ENCODE data around the gene KIF18A.

KIF18A gene

DNA sequence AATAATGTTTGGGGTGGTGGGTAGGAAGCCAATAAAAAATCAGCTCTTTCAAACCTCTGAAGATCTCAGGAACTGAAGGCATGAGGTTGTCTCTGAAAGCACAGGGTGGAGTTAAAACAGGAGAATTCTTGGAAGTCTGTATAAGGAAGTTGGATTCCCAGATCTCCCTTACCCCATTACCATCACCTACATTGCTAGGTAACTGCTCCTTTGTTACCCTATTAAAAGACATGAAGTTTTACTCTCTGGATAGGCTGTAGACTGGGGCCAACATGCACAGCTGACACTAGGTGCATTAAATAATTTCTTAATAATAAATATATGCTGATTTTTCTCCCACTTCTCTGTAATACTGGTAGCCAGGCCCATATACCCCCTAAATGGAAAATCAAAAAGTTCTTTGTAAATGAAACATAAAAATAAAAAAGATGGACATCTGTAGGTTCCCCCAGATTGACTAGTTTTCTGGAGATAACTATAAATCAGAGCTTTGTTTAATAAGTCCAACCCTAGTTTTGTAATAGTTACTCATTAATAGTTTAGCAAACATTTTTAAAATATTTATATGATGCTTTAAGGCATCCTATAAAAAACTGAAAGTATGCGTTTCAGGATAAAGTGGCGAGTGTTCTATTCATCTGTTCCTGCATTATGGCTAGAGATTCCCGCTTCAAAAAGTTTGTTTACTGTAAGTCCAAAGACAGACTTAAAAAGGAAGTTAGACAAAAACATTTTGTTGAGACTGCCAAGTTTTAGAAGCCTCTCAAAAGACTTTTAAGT lies 63.8 kb downstream of the KIF18A start:
- DNase-seq (ENCODE audit: low spot score): no peak

DNA sequence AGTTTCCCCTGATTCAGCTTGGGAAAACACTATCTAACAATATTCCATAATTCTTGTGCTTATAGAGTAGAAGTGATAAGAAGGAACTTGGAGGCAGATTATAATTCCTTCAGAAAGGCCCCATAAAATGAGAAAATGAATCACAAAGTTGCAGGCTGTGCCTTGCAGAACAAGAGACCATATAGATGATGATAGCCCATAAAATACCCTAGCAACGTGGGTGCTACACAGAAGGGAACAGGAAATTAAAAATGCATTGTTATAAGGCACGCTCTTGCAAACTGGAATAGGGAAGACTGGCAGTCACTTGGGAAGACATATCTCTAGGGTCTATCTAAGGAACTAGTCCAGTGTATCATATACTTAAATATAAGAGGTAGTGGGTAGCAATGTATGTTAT lies 67.6 kb downstream of the KIF18A start:
- no peak for DNase-seq (ENCODE audit: low spot score)

DNA sequence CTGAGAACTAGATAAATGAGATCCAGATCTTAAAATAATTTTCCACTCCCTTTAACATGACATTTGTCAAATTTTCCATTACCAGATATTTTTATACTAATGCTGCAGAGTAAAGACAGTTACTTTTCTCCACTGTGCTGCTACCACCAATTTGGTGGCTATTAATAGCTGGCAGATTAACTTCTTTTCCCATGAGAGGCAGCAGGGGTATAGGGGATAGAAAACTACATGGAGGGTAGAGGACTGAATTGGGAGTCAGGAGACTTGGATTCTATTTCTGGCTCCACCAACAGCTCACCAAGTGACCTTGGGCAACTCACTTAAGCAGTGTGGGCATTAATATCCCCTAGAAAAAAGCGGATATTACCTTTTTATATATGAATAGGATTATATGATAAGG lies 69.2 kb downstream of the KIF18A start:
- no peak for DNase-seq (ENCODE audit: low spot score)

DNA sequence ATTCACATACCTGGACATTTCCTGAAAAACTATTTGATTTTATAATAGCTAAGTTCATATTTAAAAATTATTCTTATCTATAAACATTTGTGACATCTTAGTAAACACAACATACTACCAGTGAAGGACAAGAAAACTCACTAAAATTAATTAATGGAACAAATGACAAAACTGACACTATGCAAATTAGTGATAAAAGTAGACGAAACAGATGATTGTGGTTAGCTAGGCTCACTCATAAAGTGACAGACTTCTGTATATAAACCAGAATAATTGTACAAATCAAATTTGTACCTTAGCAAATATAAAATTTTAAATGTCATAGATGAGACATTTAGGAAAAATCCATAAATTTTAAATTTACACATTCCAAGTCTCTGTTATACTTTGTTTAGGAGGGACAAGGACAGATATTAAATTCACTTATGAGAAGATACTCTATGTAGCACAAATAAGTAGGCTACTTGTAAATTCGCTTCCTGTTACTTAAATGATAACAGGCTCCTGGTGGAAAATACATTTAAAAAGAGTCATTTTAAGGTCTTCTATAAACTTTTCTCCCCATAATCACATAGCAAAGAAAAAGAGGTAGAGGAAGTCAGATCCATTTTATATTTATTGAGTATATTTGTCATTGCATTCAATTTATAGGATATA lies 81.2 kb downstream of the KIF18A start:
- DNase-seq (ENCODE audit: low spot score): no peak

DNA sequence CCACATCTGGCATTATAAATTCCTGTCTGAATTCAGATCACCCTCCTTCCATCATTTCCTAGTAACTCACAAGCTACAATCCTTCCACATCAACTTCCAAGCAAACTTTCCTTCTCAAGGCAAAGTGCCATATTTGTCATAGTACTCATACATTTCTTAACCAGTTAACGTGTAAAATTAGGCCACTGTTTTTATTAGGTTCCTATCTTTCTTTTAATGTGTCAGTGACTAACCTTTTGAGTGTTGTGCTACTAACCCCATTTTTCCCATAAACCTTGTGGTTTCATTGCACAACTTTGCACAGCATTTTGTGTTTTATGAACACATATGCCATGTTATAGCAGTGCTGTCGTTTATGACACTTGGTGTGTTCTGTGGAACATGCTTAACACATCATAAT lies 90.1 kb downstream of the KIF18A start:
- DNase-seq (ENCODE audit: low spot score): no peak

DNA sequence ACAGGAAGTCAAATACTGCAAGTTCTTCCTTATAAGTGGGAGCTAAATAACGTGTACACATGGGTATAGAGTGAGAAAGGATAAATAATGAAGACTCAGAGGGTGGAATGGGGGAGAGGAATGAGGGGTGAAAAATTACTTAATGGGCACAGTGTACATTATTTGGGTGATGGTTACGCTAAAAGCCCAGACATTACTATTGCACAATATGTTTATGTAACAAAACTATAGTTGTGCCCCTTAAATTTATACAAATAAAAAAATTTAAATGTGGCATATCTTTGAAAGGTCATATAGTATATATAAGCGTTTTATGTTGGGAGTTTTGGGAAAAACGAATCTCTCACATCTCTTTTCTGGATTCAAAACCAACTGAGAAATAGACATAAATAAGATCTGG lies 96.1 kb downstream of the KIF18A start:
- no peak for DNase-seq (ENCODE audit: low spot score)

DNA sequence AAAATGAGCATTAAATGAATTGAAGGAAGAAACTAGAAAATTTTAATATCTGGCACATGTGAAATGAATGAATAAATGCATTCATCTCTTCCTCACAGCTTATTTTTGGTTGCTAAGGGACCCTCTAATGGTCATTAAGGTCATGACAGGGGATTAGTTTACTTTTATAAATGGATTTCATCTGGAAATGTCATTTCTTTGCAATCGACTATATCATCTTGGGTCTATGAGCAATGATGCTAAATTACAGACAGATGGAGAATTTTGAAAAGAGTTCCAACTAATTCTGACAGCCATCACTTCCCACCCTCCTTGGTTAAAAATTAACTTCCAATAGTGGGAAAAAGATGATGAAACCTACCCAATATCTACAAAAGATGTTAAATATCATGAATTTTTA lies 98.0 kb downstream of the KIF18A start:
- no peak for DNase-seq (ENCODE audit: low spot score)

DNA sequence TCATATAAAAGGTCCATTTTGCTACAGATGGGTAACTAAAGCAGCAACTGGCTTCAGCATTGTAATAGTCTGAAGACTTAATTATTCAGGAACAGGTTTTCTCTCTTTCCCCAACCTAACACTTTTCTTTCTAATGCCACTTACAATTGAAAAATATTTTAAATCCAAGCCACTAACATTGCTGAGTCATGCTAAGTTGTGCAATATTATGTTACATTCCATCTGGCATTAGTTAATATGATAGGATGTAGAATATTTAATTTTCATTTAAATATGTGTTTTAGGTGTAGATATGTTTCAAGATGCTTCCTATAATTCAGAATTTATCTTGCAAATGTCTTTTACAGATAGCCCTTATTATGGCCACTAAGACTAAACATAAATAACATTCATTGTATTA lies 98.6 kb downstream of the KIF18A start:
- no peak for DNase-seq (ENCODE audit: low spot score)

DNA sequence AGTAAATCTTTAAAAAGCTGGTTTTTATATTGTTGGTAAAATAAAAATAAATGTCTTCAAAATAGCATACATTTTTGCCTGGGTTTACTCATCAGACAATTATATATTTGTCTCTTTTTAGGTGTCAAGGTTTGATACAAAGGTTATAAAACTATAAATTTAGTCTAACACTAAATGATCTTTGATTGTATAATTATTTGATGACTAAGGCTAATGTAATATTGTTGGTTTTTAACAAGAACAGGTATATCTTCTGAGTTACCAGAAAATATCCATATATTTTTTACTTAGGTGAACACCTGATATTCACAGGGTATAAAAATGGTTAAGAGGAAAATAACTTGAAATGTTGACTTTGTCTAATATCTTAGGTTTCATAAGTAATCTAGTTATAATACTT lies 104.3 kb downstream of the KIF18A start:
- DNase-seq (ENCODE audit: low spot score): no peak

DNA sequence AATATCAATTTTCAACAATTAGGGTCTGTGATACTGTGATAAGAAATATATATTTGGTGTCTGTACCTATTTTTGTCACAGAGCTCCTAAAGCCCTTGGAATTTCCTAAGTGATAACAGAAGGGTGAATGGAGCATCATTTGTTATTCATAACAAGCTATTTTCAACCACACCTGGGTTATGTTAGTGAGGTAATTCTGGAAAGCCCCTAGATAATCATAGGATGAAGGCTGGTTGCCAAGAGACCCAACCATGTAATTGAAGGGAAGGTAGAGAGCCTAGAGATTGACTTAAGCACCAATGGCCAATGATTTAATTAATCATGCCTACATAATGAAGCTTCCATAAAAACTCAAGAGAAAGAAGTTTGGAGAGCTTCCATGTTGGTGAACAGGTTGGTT lies 109.4 kb downstream of the KIF18A start:
- no peak for DNase-seq (ENCODE audit: low spot score)

DNA sequence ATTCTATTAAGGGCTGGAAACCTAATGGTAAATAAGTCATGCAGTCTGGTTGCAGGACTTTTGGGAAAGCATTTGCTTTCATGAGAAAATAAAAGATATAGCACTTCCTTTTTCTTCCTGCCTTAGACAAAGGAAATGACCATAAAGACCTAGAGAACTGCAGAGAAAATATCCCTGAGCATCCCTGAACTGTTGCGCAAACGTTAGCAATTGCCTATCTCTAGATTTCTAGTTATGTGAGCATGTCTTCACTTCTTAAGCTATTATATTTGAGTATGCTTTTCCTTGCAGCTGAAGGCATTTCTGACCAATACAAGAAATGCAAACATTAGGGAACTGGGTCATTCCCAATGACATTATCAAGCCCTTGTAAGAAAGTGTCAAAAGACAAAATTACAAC lies 110.6 kb downstream of the KIF18A start:
- DNase-seq (ENCODE audit: low spot score): no peak

DNA sequence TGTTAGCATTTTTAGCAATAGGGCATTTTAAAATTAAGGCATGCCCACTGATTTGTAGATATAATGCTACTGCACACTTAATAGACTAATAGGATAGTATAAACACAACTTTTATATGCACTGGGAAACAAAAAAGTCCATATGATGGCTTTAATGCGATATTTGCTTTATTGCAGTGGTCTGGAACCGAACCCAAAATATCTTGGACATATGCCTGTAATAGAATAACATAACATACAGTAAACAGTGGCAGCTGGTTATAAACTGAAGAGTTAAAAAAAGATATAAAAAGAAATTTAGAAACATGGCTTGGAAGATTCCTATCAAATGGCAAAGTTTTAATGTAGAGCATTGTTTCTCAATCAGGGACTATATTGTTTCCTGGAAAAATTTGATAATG lies 111.9 kb downstream of the KIF18A start:
- DNase-seq (ENCODE audit: low spot score): no peak

DNA sequence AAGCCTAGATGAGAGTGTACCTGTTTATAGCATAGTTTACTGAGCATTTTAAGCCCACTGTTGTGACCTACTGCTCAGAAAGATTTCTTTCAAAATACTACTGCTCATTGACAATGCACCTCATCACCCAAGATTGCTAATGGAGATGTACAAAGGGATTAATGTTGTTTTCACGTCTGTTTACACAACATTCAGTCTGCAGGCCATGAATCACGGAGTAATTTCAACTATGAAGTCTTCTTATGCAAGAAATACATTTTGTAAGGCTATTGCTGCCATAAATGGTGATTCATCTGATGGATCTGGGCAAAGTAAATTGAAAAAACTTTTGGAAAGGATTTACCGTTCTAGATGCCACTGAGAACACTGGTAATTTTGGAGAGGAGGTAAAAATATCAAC lies 112.9 kb downstream of the KIF18A start:
- no peak for DNase-seq (ENCODE audit: low spot score)

DNA sequence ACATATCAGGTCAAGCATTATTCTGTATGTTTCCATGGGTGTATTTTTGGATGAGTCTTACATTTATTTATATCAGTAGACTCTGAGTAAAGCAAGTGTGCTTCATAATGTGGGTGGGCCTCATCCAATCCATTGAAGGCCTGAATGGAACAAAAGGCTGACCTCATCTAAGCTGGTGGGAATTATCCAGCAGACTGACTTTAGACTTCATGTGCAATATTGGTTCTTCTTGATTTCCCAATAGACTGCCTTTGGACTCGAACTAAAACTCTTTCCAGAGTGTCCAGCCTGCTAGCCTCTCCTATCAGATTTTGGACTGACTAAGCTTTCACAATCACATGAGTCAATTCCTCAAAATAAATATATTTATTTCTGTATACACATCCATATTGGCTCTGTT lies 116.2 kb downstream of the KIF18A start:
- no peak for DNase-seq (ENCODE audit: low spot score)

DNA sequence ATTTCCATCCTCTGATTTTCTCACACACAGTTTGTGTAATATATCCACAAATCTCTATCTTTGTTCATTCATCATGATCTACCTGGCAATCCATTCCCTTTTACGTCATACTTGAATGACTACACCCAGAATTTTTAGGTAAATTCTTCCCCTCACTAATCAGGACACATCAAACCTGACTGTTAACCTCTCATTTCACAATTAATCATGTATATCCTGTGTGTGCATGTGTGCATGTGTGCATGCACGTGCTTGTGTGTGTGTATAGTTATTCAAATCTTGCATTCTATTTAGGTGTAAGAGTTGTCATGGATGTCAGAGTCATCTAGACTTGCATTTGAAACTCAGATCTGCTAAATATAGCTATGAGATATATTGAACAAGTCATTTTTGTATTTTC lies 130.4 kb downstream of the KIF18A start:
- DNase-seq (ENCODE audit: low spot score): no peak

DNA sequence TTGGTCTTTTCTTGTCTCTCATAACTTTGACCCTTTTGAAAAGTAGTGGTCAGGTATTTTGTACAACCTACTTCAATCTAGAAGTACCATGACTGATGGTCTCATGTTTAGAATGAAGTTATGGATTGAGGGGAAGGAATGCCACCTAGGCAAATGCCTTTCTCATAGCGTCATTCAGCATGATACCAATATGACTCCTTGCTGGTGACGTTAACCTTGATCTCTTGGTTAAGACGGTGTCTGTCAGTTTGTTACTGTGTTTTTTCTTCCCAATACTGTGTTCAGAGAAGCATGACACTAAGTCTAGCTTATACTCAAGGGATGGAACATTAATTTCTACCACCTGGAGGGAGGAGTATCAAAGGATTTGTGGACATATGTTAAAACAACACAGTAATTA lies 130.9 kb downstream of the KIF18A start:
- no peak for DNase-seq (ENCODE audit: low spot score)

DNA sequence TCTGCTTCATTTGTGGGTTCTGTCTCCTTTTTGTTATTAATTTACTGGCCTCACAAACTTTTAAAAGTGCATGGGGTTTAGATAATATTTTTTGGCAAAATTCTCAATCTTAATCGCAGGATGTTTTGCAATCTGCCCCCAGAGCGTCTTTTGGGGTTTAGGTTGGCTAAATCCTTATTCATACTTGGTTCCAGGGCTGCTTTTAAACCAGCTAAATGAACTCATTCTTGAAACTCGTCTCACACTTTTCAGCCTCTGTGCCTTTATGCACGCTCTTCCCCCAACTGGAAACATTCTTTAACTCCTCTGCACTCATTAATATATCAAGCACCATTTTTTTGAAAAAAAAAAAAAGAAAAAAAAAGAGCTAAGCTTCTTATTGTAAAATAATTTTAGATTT lies 131.7 kb downstream of the KIF18A start:
- no peak for DNase-seq (ENCODE audit: low spot score)

DNA sequence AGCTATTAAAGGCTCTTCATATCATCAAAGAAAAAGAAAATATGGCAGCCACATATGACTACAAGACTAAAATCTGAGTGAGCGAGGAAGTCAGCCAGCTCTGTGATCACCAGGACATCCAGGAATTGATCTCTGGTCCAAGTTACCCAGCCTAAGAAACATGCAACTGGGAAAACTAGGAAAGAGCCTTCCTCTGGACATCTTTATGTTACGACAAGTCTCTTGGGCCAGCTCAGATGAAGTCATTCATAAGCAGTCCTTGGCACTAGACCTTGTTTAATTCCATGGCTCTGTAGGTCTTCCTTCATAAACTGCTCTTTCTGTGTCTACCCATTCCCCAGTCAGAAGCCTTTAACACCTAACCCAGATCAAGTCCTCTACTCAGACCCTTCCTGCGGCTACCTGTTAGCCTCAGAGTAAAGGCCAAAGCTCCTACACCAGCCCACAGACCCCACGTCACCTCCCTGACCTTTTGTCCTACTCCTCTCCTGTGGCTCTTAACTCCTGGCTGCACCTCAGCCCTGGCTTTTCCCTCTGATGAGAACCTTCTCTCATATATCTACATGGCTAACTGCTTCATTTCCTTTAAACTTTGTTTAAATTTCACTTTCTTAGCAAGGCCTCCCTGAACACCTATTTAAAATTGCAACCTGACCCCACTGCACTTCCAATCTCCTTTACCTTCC lies 134.0 kb downstream of the KIF18A start:
- peak; percentile 2 for DNase-seq (ENCODE audit: low spot score)

DNA sequence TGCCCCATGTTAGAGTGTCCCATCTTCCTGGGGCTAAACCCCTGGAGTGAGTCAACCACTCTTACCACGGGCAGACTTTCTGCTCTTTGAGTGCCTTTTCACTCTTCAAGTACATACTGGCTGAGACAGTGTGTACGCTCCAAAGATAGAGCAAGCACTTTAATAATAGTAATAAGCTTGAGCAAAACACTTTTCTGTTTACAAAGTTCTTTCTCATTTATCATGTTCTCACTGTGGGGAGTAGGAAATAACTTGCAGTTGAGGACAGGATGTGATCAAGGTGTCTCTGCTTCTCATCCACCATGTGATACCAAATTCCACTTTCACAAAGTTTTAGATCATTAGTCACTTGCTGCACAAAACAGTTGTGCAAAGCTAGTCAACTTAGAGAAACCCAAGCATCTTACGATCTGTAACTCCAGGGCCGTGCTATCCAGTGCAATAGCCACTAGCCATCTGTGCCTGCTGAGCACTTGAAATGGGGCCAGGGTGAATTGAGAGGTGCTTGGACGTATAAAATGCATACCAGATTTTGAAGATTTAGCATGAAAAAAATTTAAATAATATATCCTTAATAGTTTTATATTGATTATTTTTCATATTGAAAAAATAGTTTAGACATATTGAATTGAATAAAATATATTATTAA lies 135.3 kb downstream of the KIF18A start:
- DNase-seq (ENCODE audit: low spot score): peak; percentile 63

DNA sequence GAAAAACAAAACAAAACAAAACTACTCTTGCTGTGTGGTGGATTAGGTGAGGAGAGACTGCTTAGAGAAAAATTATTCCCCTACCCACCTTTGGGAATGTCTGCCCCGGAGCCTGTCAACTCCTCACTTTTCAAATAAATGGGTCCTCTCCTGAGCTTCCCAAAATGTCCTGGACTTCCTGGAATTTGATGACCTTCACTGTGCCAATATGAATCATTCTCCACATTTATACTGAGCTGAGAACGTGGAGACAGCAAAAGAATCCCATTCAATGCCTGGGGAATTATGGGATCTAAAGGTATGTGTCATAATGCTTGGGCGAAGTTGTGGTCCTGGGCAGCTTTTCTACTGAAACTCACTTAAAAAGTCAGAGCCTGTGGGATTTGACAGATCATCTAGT lies 136.8 kb downstream of the KIF18A start:
- DNase-seq (ENCODE audit: low spot score): no peak

Measured in cerebellar cortex (tissue), 1 donor.